Duodenal mucosa (tissue), 2 donors: Measurements from ENCODE around the gene KCNN1.

Experiments used
- H3K27ac ChIP-seq: one replicate; pipeline ENCODE4 v1.7.0; 2013; ENCODE audit warnings: low read depth, low read length
- H3K27me3 ChIP-seq, 2 donors: one replicate each; pipeline ENCODE4 v1.7.0; 2013; ENCODE audit warnings: low read length in 2 of 2, control low read depth in 1 of 2; ENCODE audit not compliant: insufficient read depth in 2 of 2, control insufficient read depth in 1 of 2
- H3K36me3 ChIP-seq, 2 donors: one replicate each; pipeline ENCODE4 v1.7.0; 2013; ENCODE audit warnings: low read length in 2 of 2, control low read depth in 1 of 2; ENCODE audit not compliant: insufficient read depth in 2 of 2, control insufficient read depth in 1 of 2
- H3K4me1 ChIP-seq, 2 donors: one replicate each; pipeline ENCODE4 v1.7.0; 2013; ENCODE audit warnings: low read length in 2 of 2, control low read depth in 1 of 2; ENCODE audit not compliant: insufficient read depth in 2 of 2, control insufficient read depth in 1 of 2
- H3K4me3 ChIP-seq, 2 donors: one replicate each; pipeline ENCODE4 v1.7.0; 2013; ENCODE audit warnings: low read length in 2 of 2, low read depth in 1 of 2
- H3K9ac ChIP-seq, 2 donors: one replicate each; pipeline ENCODE4 v1.7.0; 2013; ENCODE audit warnings: low read length in 2 of 2, low read depth in 1 of 2
- H3K9me3 ChIP-seq, 2 donors: one replicate each; pipeline ENCODE4 v1.7.0; 2013; ENCODE audit warnings: low read length in 2 of 2, control low read depth in 1 of 2; ENCODE audit not compliant: control insufficient read depth in 1 of 2

The KCNN1 gene

DNA sequence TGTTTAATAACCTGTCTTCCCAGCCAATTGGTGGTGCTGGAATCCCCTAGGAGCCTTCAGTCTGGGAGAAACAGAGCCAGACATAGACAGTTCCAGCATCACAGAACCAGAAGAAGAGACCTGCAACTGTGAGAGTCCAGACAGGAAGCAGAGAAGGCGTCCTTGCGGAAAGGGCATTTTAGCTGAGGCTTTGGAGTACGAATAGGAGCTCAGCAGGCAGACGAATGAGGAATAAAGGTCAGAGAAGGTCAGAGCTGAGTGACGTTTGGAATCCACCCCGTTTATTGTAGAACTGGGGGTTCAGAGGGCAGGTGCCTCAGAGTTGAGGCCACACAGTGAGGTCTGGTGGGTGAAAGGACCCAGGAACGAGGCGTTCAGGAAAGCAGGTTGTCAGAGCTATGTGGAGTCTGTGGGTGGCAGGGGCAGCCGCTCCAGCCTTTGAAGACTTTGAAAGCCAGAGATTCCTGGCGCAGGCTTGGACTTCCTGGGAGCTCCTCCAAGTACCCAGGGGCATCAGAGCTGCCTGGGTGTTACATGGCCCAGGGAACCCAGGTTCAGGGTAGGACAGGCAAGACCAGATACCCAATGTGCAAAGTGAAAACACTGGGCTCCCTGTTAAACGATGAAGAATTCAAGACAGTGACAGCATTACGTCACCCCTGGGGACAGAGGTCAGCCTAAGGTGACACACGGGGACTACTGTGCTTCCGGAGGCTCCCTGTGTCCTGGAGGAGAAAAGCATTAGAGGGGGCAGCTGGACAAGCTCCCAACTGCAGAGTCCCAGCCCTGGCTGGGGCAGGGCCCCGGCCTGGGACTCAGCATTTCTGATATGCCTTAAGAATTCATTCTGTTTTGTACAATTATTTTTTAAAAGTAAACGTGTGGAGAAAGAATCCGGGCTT, 46.6 kb downstream of the KCNN1 start:
- H3K27ac ChIP-seq, result no peak overlapping the region
- peaks cover 9 to 23% of the 10 kb centered on the region in 2 donors for H3K4me1 ChIP-seq
- H3K9me3 ChIP-seq, result no peaks in the 10 kb centered on the region
- peaks cover 22 to 47% of the 10 kb centered on the region in 2 donors for H3K36me3 ChIP-seq
- no peak overlapping the region for H3K9ac ChIP-seq
- H3K27me3 ChIP-seq, result no peaks in the 10 kb centered on the region
- H3K4me3 ChIP-seq, result no peak overlapping the region

DNA sequence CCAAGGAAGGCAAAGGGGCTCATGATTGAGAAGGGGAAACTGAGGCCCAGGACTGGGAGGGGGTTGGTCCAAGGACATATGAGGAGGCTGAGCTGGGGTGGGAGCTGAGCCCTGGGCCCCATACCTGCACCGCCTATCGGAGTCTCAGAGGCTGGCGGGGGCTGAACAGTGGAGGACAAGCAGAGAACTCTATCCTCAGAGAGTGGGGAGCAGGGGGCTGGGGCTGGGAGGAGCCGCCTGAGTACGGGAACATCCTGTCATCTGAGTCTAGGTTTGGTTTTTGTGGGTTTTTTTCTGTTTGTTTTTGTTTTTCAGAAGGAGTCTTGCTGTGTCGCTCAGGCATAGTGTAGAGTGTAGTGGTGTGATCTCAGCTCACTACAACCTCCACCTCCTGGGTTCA, 47.3 kb downstream of the KCNN1 start:
- H3K4me1 ChIP-seq, result peaks cover 7 to 16% of the 10 kb centered on the region in 2 donors
- no peaks in the 10 kb centered on the region for H3K9me3 ChIP-seq
- H3K9ac ChIP-seq, result no peak overlapping the region
- H3K27ac ChIP-seq, result no peak overlapping the region
- H3K36me3 ChIP-seq, result peaks cover 16 to 43% of the 10 kb centered on the region in 2 donors
- H3K4me3 ChIP-seq, result no peak overlapping the region
- H3K27me3 ChIP-seq, result no peaks in the 10 kb centered on the region

DNA sequence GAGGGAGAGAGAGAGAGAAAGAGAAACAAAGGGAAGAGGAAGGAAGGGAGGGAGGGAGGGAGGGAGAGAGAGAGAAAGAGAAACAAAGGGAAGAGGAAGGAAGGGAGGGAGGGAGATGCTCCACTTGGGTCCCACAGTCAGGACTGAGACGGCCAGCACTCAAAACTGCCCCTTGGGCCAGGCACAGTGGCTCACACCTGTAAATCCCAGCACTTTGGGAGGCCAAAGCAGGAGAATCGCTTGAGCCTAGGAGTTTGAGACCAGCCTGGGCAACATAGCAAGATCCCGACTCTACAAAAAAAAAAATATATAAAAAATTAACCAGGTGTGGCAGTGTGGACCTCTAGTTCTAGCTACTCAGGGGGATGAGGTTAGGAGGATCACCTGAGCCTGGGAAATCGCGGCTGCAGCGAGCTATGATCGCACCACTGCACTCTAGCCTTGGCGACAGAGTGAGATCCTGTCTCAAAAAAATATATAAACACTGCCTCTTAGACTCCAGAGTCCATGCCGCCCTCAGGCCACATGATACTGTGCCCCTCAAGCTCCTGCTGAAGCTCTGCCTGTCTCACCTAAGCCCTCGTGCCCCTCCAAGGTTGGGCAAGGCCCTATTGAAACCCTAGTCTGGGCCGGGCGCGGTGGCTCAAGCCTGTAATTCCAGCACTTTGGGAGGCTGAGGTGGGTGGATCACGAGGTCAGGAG, 49.5 kb downstream of the KCNN1 start:
- no peaks in the 10 kb centered on the region for H3K27me3 ChIP-seq
- no peak overlapping the region for H3K27ac ChIP-seq
- H3K9ac ChIP-seq, result no peak overlapping the region
- no peak overlapping the region for H3K4me3 ChIP-seq
- peaks cover 3 to 25% of the 10 kb centered on the region in 2 donors for H3K36me3 ChIP-seq
- no peaks in the 10 kb centered on the region for H3K9me3 ChIP-seq
- peaks cover 16 to 26% of the 10 kb centered on the region in 2 donors for H3K4me1 ChIP-seq

DNA sequence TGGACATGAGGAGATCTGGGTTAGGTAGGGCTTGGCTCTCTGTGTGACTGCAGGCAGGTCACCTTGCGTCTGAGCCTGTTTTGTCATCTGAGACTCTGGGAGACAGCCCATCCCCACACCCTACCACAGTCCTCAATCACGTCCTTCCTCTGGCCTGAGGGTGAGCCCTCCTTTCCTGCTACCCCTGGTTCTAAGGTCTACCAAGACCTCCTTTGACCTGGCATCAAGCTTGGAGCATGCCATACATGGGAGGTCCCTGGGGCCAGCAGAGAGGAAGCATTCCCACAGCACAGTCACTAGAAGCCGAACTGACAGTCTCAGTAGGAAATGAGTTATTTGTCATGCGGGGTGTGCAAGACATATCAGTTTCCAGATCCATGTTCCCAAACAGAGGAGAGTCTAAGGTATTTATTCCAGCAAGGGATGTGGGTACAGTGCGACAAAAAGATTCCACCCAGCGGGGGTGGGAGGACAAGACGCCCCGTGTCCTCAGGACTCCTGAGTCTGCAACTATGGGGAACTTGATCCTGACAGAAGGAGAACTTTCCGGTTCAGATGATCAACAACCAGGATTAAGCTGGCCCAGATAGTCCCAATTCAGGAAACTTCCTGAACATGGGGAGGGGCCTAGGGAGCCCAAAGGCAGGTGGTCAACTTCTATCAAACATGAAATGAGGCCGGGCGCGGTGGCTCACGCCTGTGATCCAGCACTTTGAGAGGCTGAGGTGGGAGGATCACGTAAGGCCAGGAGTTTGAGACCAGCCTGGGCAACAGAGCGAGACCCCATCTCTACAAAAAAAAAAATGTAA, 50.6 kb downstream of the KCNN1 start:
- Histone ChIP-seq H3K36me3 (peaks cover 0 to 22% of the 10 kb centered on the region in 2 donors), H3K9me3 (no peaks in the 10 kb centered on the region), H3K4me3 (no peak overlapping the region), H3K27ac (peak overlapping the region; percentile 52), H3K27me3 (no peaks in the 10 kb centered on the region), H3K9ac (peak overlapping the region; percentile 4 to 9), H3K4me1 (peaks cover 25 to 32% of the 10 kb centered on the region in 2 donors)

DNA sequence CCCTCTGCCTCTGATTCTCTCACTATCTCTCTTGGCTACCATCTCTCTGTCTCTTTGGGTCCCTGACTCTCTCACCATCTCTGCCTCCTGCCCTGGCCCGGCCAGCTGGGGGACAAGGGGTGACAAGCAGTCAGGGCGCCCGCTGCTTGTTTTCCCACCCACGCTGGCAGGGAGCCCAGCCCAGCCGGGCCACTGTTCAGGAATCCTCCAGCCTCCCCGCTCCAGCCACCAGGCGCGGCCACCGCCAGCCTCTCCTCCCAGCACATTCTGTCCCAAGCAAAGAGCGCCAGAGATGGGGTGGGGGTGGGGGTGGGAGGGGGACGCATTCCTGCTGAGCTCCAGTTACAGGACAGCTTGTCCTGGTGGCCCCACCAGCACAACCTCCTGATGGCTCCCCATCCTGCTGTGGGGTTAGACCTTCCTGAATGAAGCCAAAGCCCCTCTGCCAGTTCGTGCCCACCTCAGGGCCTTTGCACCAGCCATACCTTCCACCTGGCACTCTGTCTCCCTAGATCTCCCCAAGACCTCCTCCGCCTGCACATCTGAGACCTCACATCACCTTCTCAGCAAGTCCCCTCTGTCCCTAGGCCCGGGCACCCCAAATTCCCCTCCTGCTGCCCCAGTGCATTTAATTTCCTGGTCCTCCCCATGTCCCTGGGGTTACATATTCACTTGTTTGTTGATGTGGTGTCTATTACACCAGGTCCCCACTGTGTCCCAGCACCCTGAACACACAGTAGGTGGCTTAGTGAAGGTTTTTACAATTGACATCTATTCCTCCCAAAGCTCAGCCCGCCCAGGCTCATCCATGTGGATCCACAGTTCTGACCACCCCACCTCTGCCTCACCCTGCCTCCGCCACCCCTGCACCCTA, 53.5 kb downstream of the KCNN1 start:
- no peak overlapping the region for H3K4me3 ChIP-seq
- H3K9me3 ChIP-seq, result no peaks in the 10 kb centered on the region
- no peak overlapping the region for H3K9ac ChIP-seq
- no peaks in the 10 kb centered on the region for H3K27me3 ChIP-seq
- peaks cover 0 to 2% of the 10 kb centered on the region in 2 donors for H3K36me3 ChIP-seq
- peak overlapping the region; percentile 48 for H3K27ac ChIP-seq
- H3K4me1 ChIP-seq, result peaks cover 34 to 35% of the 10 kb centered on the region in 2 donors

DNA sequence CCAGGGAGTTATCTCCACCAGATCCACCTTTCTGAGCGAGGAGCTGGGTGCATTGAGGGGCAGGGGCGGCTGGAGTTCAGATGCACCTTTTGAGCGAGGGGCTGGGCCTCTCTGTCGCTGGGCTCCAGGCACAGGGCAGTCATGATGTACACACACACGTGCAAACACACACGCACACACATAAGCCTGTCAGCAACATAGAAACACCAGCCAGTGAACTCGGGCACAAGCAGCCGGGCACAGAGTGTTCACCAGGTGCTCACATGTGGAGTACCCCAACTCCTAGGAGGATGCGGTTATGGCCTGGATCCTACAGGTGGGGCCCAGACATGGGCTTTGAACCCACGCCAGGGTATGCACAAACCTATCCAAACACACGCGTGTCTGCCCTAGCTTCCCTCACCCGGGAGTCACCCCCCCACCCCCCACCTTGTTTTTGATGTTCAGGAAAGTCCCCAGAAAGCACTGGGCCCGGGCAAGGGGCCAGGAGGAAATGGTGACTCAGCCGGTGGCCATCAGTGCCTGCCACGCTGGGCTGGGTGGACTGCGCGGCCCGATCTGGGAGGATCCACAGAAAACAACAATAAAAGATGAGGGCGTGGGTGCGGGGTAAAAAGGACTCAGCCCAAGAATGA, 54.3 kb downstream of the KCNN1 start:
- H3K27ac ChIP-seq, result peak overlapping the region; percentile 48
- peaks cover 34 to 35% of the 10 kb centered on the region in 2 donors for H3K4me1 ChIP-seq
- H3K9me3 ChIP-seq, result no peaks in the 10 kb centered on the region
- H3K27me3 ChIP-seq, result no peaks in the 10 kb centered on the region
- H3K4me3 ChIP-seq, result peak overlapping the region in 1 of 2 donors; percentile 40
- no peaks in the 10 kb centered on the region for H3K36me3 ChIP-seq
- H3K9ac ChIP-seq, result peak overlapping the region; percentile 19 to 51

DNA sequence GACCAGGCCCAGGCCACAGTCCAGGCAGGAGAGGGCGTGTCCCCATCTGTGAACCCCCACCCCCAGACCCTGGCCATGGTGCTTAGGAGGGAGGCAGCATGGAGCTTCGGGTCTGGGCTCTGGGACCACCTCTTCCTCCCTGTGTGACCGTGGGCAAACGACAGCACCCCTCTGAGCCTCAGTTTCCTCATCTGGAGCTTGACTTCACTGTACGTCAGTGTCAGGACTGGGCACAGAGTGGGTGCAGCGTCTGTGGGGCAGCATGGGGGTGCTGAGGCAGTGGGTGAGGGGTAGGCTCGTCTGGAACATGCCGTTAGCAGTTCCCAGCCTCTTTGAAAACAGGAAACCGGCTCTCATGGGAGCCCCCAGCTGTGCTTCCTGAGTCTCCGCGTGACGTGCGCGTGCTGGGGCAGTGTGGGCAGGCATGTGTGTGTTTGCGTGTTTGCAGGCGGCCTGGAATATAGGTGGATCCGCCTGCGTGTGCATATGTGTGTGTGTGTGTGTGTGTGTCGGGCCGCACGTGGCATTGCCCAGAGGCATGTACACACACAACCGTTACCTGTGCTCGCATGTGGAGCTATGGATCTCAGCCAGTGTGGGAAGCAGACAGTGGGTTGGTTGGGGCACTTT, 56.8 kb downstream of the KCNN1 start:
- Histone ChIP-seq H3K4me1 (peaks cover 24 to 27% of the 10 kb centered on the region in 2 donors), H3K27me3 (no peaks in the 10 kb centered on the region), H3K36me3 (no peaks in the 10 kb centered on the region), H3K4me3 (peak overlapping the region in 1 of 2 donors; percentile 26), H3K9ac (peak overlapping the region in 1 of 2 donors; percentile 48), H3K9me3 (no peaks in the 10 kb centered on the region), H3K27ac (peak overlapping the region; percentile 93)

DNA sequence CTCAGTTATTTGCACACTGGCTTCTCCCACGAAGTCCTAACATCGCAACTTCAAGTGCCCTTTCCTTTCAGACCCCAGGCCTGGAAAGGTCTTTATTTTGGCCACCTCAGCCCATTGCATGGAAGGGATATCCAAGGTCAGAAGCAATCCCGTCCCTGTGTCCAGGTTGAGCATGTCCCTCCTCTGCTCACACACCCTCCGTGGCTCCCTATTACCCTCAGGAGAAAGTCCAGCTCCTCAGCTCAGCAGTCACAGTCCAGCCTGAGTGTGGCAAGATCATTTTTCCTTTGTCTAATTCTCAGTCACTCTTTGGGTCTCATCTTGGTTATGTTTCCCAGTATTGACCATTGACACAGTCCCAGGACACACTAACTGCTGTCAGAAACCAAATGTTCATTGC, 60.2 kb downstream of the KCNN1 start:
- H3K27ac ChIP-seq, result no peak overlapping the region
- H3K27me3 ChIP-seq, result no peaks in the 10 kb centered on the region
- no peaks in the 10 kb centered on the region for H3K9me3 ChIP-seq
- H3K4me1 ChIP-seq, result peaks cover 15 to 19% of the 10 kb centered on the region in 2 donors
- no peaks in the 10 kb centered on the region for H3K36me3 ChIP-seq
- no peak overlapping the region for H3K4me3 ChIP-seq
- H3K9ac ChIP-seq, result no peak overlapping the region
